ENCODE results near the gene ALOX5AP. TPM values are rescaled to one million over a fixed set of nuclear protein-coding genes. Genes with fewer than 3 reads are reported as not detected.

The ALOX5AP gene
- 6.1 and 8.5 TPM in 2 replicates for total RNA-seq (2014; rRNA removed; shearing (Covaris generic))

- DNase-seq (ENCODE audit: low read depth) = no peak
Observed at GRCh38 chr13:30735025-30735871, at the start of gene ALOX5AP. TSS of gene ALOX5AP (plus strand) at chr13:30735543. CDS start at chr13:30735606, 63 bp downstream.

GRCh38 chr13:30685987-30686386 is 49.4 kb upstream of the ALOX5AP start:
- no peak for DNase-seq (ENCODE audit: low read depth)

- no peak for DNase-seq (ENCODE audit: low read depth)
Observed at GRCh38 chr13:30687601-30688000, 47.7 kb upstream of the ALOX5AP start.

GRCh38 chr13:30689752-30690151 is 45.6 kb upstream of the ALOX5AP start:
- no peak for DNase-seq (ENCODE audit: low read depth)

- DNase-seq (ENCODE audit: low read depth) = peak; percentile 95
Observed at GRCh38 chr13:30690282-30691188, 44.8 kb upstream of the ALOX5AP start.

- no peak for DNase-seq (ENCODE audit: low read depth)
Observed at GRCh38 chr13:30692113-30692512, 43.2 kb upstream of the ALOX5AP start.

- DNase-seq (ENCODE audit: low read depth) = peak; percentile 52
Observed at GRCh38 chr13:30696278-30697176, 38.8 kb upstream of the ALOX5AP start.

GRCh38 chr13:30697177-30697953 is 38.0 kb upstream of the ALOX5AP start:
- DNase-seq (ENCODE audit: low read depth) = no peak

GRCh38 chr13:30697996-30698401 is 37.3 kb upstream of the ALOX5AP start:
- peak; percentile 44 for DNase-seq (ENCODE audit: low read depth)

- no peak for DNase-seq (ENCODE audit: low read depth)
Observed at GRCh38 chr13:30698488-30699005, 36.8 kb upstream of the ALOX5AP start.

GRCh38 chr13:30700364-30700763 is 35.0 kb upstream of the ALOX5AP start:
- no peak for DNase-seq (ENCODE audit: low read depth)

GRCh38 chr13:30702006-30702405 is 33.3 kb upstream of the ALOX5AP start:
- DNase-seq (ENCODE audit: low read depth) = no peak

GRCh38 chr13:30704596-30704995 is 30.7 kb upstream of the ALOX5AP start:
- no peak for DNase-seq (ENCODE audit: low read depth)

- no peak for DNase-seq (ENCODE audit: low read depth)
Observed at GRCh38 chr13:30705680-30706079, 29.7 kb upstream of the ALOX5AP start.

- DNase-seq (ENCODE audit: low read depth) = peak; percentile 24
Observed at GRCh38 chr13:30708541-30708940, 26.8 kb upstream of the ALOX5AP start.

GRCh38 chr13:30710442-30710841 is 24.9 kb upstream of the ALOX5AP start:
- DNase-seq (ENCODE audit: low read depth) = no peak

- DNase-seq (ENCODE audit: low read depth) = peak; percentile 35
Observed at GRCh38 chr13:30711375-30711774, 24.0 kb upstream of the ALOX5AP start.

- DNase-seq (ENCODE audit: low read depth) = no peak
Observed at GRCh38 chr13:30711837-30712236, 23.5 kb upstream of the ALOX5AP start.

GRCh38 chr13:30712536-30713532 is 22.5 kb upstream of the ALOX5AP start:
- peak; percentile 36 for DNase-seq (ENCODE audit: low read depth)
